T-helper 9 cell (primary cell): ENCODE data around the gene GLUD1.
"Not testable (repeated sequence)": the region's sequence is repeated elsewhere in the genome, so short reads cannot be mapped to it uniquely, and the experiment has no call there.

ENCODE experiments used
- DNase-seq: peaks from one replicate; pipeline ENCODE4 v3.0.0-alpha.2; 2020

Gene GLUD1

DNA sequence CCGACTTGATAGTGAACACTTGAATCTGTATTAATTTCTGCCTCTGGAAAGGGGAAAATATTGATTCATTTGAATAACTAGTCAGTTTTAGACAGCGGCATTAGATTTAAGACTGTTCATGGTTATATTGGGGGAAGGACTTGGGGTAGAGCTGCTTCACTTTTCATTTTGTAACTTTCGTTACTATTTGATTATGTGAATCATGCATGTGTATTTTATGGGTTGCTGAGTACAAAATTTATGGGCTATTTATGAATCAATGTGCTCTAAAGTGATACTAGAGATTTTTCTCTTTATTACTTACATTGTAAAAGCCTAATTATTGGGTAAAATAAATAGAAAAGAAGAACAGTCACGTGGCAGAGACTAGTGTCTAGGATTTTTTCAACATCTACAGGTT, 4.9 kb downstream of the GLUD1 start:
- no peak for DNase-seq

DNA sequence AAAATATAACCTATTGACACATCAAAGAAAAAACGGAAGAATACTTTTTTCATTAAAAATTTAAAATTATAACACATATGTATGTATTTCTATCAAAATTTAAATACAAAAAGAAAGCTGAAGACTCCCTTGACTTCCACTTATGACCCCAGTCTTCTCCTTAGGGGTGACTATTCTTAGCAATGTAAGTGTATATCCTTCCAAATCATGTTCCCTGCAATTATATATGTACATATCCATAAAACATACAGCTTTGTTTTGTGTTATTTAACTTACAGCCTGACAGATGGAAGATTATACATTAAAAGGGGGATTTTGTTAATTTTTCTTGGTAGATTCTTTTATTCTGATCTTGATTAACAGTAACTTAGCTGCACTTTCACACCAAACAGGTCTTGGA, 9.1 kb downstream of the GLUD1 start:
- DNase-seq, result no peak

DNA sequence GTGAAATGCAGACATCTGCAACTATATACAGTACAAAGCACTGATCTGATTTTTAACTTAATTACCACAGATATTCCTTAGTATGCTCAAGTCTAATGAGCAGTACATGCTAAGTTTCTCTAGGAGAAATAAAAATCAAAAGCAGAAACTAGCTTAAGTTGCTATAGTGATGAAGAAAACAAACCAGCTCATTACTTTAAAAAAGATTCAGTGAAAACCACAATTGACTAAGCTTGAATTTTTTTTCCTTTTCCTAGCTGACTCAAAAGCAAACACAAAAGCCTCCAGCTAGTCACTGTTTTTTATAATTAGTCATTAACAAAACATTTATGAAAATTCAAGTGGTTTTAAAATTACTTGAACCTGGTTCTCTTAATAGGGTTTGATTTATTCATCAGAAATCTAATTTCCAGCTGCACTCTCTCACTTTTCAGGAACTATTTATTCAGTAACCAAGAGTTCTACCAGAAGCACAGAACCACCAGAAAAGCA, 10.3 kb downstream of the GLUD1 start:
- not testable (repeated sequence) for DNase-seq

DNA sequence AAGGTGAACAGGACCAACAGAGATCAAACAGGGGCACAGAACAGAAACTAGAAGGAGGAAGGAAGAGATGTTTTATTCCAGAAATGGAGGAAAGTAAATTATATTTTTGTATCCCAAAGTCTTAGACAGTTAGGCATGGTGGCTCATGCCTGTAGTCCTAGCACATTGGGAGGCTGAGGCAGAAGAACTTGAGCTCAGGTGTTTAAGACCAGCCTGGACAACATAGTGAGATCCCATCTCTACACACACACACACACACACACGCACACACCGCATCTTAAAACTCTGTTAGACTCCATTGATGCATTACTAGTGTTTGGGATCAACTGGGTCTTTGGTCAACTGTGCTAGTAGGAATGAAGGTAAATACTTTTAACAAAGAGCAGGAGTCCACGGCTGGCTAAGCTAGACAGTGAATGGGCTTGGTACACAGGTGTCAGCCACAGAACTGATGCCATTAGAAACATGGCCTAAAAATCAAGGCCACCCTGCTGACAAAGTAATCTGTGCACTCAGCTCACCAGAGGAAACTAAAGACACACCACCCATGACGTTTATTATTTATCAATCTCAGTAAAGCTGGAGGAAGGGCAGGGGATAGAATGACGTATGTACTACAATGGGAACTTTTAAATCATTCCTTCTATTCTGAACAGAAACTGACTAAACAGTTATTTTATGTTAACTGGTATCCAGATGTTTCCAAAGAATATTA, 10.9 kb downstream of the GLUD1 start:
- DNase-seq, result peak; percentile 21

DNA sequence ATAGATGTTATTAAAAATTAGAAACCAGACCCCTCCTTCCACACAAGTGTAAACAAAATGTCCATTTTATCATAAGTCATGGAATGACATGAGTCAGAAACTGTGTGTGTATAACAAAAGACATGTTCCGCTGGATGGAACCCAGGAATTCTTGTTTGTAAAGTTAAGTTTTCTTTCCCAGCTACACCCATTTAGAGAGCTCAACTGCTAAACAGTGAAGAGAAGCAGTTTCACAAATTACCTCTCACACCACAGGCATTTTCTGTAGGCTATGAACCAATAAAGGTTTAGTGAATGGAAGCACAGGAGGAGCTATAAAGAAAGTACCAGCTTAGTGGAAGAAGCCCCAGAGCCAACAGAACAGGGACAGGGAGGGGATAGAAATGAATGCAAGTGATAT, 12.4 kb downstream of the GLUD1 start:
- not testable (repeated sequence) for DNase-seq

DNA sequence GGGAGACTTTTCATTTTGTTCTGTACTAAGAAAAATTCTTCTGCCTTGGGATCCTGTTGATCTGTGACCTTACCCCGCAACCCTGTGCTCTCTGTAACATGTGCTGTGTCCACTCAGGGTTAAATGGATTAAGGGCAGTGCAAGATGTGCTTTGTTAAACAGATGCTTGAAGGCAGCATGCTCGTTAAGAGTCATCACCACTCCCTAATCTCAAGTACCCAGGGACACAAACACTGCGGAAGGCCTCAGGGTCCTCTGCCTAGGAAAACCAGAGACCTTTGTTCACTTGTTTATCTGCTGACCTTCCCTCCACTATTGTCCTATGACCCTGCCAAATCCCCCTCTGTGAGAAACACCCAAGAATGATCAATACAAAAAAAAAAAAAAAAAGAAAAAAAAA, 13.1 kb downstream of the GLUD1 start:
- not testable (repeated sequence) for DNase-seq

DNA sequence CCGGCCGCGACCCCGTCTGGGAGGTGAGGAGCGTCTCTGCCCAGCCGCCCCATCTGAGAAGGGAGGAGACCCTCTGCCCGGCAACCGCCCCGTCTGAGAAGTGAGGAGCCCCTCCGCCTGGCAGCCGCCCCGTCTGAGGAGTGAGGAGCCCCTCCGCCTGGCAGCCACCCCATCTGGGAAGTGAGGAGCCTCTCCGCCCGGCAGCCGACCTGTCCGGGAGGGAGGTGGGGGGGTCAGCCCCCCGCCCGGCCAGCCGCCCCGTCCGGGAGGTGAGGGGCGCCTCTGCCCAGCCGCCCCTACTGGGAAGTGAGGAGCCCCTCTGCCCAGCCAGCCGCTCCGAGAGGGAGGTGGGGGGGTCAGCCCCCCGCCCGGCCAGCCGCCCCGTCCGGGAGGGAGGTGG, 14.0 kb downstream of the GLUD1 start:
- DNase-seq, result not testable (repeated sequence)

DNA sequence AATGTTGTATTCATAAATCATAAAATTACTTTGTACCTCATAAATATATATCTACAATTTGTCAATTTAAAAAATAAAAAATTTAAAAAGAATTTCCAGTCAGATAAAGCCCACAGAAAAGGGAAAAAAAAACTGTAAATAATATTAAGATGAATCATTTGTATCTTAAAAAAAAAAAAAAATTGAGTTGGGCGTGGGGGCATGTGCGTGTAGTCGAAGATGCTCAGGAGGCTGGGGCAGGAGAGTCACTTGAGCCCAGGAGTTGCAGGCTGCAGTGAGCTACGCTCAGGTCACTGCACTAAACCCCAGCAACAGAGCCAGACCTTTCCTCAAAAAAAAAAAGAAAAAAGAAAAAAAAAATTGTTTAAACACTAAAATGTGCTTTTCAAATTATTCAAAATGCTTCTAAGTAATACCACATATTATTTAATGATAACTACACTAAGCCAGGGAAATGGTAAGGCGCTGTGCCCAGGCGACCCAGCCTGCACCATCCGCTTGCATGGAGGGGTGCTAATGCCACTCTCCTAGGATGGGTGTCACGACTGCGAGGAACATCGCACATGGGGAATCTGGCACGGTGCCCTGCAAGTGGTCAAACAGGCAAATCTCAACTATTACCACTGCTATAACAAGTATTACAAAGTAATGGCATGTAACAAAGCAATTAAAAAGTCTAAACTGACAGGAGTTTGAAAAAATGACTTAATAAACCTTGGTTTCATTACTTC, 15.4 kb downstream of the GLUD1 start:
- no peak for DNase-seq

DNA sequence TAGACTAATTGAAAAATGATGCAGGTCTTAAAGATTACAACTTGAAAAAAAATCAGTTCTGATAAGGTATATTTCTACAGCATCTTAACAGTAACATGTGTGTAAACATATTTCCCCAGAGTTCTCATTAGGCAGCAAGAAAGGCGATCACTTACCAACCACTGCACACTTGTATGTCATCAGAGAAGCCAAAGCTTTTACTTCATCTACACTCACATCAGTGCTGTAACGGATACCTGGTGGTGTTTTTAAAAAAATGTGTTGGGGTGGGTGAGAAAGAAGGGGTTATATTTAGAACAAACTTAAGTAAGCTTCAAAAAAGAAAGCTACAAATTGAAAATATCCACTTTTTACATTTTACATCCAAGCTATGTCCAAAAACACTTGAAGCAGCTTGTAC, 18.2 kb downstream of the GLUD1 start:
- DNase-seq, result not testable (repeated sequence)

DNA sequence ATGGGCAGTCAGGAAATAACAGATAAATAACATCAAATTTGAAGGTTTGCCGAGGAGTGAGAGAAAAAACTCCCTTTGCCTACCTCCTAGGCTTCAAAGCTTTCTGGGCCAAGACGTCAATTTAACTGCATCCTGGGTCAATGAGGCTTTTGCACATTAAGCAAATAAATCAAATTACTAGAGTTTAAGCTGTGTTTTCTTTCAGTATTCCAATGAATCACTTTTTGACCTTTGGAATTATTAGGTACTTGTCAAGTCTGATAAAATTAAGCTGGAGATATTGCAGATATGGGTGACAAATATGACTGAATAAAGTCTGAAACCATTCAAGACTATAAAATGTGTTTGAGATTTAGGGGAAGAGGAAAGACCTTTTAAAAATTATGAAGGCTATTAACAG, 22.2 kb downstream of the GLUD1 start:
- DNase-seq, result no peak

DNA sequence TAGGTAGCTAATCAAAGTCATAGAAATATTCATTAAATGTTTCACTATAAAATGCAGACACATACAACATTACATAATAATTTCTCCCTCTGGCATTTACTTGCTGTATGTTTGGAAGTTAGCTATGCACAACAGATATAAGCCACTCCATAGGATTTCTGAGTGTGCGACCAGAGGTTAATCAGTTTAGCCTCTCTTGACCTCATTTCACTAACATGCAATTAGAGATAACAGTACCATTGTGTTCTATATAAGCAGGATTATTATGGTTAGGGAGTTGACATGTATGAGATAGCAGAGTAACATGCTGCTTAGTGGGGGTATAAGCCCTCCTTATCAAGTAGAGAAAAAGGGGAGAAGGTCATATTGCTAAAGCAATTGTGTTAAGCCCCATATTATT, 26.4 kb downstream of the GLUD1 start:
- no peak for DNase-seq

DNA sequence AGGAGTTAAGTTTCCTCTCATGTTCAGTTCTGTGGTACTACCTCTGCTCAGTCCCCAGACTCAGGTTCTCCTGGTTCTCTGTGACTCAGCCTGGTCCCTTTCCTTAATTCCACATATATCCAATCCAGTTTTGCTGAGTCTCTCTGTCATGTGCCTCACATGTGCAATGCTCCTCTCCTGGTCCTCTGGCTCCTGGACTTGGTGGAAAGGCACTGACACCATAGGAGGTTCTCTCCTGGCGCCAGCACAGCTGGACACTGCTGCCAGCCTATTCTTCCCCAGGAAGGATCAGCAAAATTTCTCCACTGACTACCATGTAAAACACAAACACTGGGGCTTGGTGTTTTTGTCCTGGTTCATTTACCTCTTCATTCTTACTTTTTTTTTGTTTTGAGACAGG, 27.8 kb downstream of the GLUD1 start:
- no peak for DNase-seq

DNA sequence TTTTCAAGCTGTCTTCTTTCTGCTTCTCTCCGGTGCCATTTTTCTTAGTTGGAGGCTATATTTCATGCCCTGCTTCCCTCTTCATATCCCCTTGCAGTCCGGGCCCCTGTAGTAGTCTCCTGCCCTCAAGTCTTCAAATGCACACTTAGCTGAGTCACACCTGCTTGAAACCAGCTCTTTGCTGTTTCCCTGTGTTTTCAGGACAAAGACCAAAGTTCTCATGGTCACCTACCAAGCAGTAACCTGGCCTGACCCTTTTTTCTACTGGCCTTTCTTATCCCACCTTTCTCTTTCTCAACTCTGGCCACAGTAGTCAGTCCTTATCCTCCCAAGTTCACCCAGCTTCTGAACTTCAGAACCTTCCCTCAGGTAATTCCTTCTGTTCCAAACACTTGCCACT, 28.5 kb downstream of the GLUD1 start:
- DNase-seq, result no peak

DNA sequence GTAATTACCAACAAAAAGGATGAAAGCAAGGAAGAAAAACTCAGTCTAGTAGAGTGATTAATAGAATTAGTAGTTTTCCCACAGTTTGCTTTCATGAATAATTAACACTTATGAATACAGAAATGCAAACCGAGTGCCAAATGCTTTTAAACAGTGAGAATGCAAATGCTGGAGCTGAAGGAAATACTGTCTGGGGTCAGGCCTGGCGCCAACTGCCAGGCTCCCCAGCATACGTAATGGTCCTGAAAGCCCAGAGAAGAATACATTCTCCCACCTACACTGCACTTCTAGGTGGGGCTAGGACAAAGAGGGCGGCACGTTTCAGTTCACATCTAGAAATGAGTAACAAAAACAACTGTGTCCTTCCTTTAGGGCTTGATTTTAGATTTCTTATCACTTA, 30.0 kb downstream of the GLUD1 start:
- DNase-seq, result no peak

DNA sequence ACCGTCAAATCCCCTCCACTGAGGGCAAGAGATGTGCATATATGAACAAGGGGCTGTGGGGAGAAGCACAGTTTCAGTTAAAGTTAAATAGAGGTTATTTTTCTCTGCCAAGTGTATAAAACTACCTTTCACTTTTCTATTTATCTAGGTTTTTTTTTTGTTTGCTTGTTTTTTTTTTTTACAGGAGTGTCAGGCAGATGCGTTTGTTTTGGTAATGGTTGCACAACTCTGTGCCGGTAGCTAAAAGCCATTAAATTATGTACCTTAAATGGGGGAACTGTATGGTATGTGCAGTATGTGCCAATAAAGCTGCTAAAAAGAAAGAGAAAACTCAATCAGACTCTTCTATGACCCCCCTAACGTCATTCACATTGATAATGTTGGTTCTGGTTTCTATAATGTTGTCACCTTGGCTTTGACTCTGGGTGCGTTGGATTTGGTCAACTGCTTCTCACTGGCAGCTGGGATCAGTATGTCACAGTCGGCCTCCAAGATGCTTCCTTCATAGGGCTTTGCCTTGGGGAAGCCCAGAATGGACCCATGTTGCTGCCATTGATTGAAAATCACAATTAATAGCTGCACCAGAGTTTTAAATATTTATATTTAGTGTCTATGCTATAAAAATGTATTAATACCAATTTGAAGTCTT, 34.2 kb downstream of the GLUD1 start:
- DNase-seq, result no peak

DNA sequence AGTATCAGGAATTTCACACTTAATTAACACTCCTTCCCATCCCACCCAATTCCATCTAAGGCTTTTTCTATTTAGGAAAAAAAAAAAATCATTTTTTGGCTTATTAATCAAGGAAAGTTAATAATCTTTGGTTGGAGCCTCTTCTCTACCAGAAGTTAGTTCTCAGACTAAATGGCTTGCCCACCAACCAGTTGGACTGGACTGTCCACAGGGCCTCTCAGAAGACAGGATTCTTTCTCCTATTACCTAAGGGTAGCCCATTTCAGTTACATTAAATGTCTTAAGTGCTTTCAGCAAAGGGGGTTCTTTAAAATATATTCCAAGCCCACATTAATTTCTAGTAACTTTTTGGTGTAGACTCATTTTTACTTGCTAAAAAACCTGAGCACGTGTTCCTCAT, 35.2 kb downstream of the GLUD1 start:
- DNase-seq, result no peak

DNA sequence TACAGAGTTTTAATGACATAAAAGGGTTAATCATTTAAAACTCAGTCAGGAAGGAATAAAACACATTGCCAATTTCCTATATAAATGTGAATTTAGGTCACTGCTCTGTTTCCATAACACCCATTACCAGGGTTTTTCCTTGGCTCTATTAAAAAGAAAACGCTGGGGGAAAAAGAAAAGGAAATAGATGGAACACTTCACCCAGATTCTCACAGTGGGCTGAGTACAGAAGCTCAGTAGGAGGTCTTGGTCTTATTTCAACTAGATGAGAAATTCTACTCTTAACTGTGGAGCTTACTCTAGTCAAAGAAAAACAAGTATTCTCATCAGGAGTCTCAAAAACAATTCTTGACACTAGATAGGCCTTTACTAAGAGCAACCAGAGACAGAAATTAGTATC, 36.5 kb downstream of the GLUD1 start:
- no peak for DNase-seq

DNA sequence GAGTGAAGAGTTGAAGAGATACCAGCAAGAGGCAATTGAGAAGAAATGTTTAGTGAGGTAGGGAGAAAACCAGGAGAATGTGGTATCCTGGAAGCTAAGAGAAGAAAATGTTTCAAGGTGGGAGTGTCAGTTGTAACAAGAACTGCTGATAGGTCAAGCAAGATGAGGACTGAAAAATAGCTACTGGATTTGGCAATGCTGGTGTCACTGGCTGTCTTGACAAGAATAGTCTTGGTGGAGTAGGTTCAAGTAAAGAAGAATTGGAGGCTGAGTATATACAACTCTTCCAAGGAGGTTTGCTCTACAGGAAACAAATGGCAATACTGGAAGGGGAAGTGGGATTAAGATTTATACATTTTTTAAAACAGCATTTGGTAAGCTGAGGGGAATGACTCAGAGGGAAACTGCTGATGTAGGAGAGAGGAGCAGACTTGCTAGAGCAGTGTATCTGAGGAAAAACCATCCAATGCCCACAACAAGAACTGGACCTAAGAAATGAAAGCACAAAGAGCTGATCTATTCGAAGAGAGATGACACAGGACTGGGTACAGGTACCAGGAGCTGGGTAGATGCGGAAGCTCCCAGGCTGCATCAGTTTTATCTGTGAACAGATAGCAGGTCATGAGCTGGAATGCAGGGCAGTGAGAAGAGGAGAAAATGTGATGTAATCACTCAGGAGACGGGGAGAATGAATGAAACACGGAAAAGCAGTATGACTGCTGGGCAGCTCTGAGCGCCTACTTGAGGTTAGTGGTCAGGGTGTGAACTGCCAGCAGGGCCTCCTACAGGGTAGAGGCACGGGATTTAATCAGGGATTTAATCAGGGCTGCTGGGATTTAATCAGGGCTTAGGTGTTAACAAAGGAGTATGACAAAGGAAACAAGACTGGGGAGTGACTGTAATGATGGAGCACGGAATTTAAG, 40.0 kb downstream of the GLUD1 start:
- no peak for DNase-seq

DNA sequence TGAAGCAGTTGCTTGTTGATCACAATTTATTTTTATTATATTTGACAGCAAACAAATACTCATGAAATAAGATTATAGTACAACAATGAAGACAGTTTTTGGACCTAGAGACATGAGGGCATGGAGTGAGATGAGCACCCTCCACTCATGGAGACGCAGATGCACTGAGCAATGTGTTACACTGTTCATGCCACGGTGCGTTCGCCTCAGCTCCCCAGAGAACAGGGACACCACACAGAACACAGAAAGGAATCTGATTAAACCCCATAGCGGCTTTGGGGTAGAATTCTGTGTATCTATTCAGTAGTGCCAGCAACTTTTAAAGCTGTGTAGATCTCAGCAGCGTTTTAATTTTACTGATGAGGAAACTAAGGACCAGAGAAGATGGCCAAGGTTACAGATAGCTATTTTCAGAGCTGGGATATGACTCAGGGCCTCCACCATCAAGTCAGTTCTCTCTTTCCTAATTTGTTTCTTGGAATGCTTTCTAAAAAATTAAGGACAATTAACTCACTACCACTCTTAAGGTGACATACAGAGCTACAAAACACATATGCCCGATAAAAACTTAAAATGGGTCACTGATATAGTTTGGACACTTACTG, 41.0 kb downstream of the GLUD1 start:
- no peak for DNase-seq

DNA sequence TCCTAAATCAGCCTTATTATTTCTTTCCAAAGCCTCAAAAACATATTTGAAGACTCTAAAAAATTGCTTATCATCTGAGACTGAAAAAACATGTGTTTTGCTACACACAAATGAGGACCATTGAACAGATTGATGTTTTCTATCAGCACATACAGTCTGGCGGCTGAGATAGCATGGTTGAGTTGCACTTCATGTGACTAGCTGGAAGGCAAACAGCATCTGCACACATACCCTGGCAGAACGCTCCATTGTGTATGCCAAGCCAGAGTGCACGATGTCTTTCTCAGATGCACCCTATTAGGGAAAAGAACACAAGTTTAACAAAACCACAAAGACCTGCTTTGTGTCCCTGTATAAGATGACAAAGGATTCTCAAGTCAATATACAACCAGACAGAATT, 41.5 kb downstream of the GLUD1 start:
- DNase-seq, result no peak

DNA sequence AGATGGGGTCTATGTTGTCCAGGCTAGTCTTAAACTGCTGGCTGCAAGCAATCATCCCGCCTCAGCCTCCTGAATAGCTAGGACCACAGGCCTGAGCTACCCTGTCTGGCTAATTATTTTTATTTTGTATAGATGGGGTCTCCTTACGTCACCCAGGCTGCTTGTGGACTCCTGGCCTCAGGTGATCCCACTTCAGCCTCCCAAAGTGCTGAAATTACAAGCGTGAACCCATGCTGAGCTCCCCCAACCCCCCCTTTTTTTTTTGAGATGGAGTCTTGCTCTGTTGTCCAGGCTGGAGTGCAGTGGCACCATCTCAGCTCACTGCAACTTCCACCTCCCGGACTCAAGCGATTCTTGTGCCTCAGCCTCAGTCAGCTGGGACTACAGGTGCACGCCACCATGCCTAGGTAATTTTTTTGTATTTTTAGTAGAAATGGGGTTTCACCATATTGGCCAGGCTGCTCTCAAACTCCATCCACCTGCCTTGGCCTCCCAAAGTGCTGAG, 49.2 kb downstream of the GLUD1 start:
- no peak for DNase-seq

DNA sequence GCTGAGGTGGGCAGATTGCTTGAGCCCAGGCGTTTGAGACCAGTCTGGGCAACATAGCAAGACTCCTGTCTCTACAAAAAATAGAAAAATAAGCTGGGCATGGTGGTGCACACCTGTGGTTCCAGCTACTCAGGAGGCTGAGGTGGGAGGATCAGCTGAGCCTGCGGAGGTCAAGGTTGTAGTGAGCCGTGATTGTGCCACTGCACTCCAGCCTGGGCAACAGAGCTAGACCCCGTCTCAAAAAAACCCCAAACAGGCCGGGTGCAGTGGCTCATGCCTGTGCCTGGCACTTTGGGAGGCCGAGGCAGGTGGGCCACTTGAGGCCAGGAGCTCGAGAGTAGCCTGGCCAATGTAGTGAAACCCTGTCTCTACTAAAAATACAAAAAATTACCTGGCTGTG, 51.1 kb downstream of the GLUD1 start:
- not testable (repeated sequence) for DNase-seq
